ENCODE measurements around the gene ATG4D.

ATG4D gene

GRCh38 chr19:10575011-10575716 is 31.5 kb downstream of the ATG4D start:
- TF ChIP-seq CREB5 (CRISPR knock-in tag; IDR thresholded peaks at IDR 0.05; ENCODE audit: low read depth) (no peak), TCF4 (CRISPR knock-in tag; IDR thresholded peaks at IDR 0.05; ENCODE audit: borderline replicate concordance) (no peak), GLIS3 (CRISPR knock-in tag; IDR thresholded peaks at IDR 0.05) (no peak), CSRNP3 (CRISPR knock-in tag; IDR thresholded peaks at IDR 0.05) (no peak)
- no peak for ATAC-seq

GRCh38 chr19:10577951-10578350 is 34.2 kb downstream of the ATG4D start:
- TF ChIP-seq RARB (CRISPR knock-in tag; IDR thresholded peaks at IDR 0.05) (no peak), ARNTL (CRISPR knock-in tag; IDR thresholded peaks at IDR 0.05; ENCODE audit: borderline replicate concordance, low read depth) (no peak), PPARA (CRISPR knock-in tag; IDR thresholded peaks at IDR 0.05; ENCODE audit: borderline replicate concordance) (no peak), ZNF8 (CRISPR knock-in tag; IDR thresholded peaks at IDR 0.05) (no peak), ESRRG (CRISPR knock-in tag; IDR thresholded peaks at IDR 0.05) (no peak), ZC3H10 (CRISPR knock-in tag; IDR thresholded peaks at IDR 0.05) (no peak), OSR1 (CRISPR knock-in tag; IDR thresholded peaks at IDR 0.05) (no peak), SNAI2 (CRISPR knock-in tag; IDR thresholded peaks at IDR 0.05) (no peak), BACH2 (CRISPR knock-in tag; IDR thresholded peaks at IDR 0.05; ENCODE audit: borderline replicate concordance) (no peak), CSDC2 (CRISPR knock-in tag; IDR thresholded peaks at IDR 0.05) (no peak), POU6F1 (CRISPR knock-in tag; IDR thresholded peaks at IDR 0.05; ENCODE audit: borderline replicate concordance, low read depth) (no peak), PATZ1 (CRISPR knock-in tag; IDR thresholded peaks at IDR 0.05; ENCODE audit: borderline replicate concordance) (no peak), TCF4 (CRISPR knock-in tag; IDR thresholded peaks at IDR 0.05; ENCODE audit: borderline replicate concordance) (no peak), ISL1 (CRISPR knock-in tag; IDR thresholded peaks at IDR 0.05) (no peak), CSRNP3 (CRISPR knock-in tag; IDR thresholded peaks at IDR 0.05) (no peak), TOX (CRISPR knock-in tag; IDR thresholded peaks at IDR 0.05; ENCODE audit: borderline replicate concordance) (no peak)
- ATAC-seq: no peak

GRCh38 chr19:10580979-10581631 is 37.4 kb downstream of the ATG4D start:
- peak; percentile 90 for ATAC-seq
- no peak for TF ChIP-seq ZC3H10 (CRISPR knock-in tag; IDR thresholded peaks at IDR 0.05)
- TF ChIP-seq ZFP3 (CRISPR knock-in tag; IDR thresholded peaks at IDR 0.05): no peak
- TF ChIP-seq SNAI2 (CRISPR knock-in tag; IDR thresholded peaks at IDR 0.05): no peak
- TF ChIP-seq ESRRG (CRISPR knock-in tag; IDR thresholded peaks at IDR 0.05): no peak
- no peak for TF ChIP-seq TCF4 (CRISPR knock-in tag; IDR thresholded peaks at IDR 0.05; ENCODE audit: borderline replicate concordance)
- TF ChIP-seq RARB (CRISPR knock-in tag; IDR thresholded peaks at IDR 0.05): no peak
- no peak for TF ChIP-seq ISL1 (CRISPR knock-in tag; IDR thresholded peaks at IDR 0.05)
- no peak for TF ChIP-seq CREB5 (CRISPR knock-in tag; IDR thresholded peaks at IDR 0.05; ENCODE audit: low read depth)
- no peak for TF ChIP-seq PPARA (CRISPR knock-in tag; IDR thresholded peaks at IDR 0.05; ENCODE audit: borderline replicate concordance)
- no peak for TF ChIP-seq CSDC2 (CRISPR knock-in tag; IDR thresholded peaks at IDR 0.05)
- no peak for TF ChIP-seq POU6F1 (CRISPR knock-in tag; IDR thresholded peaks at IDR 0.05; ENCODE audit: borderline replicate concordance, low read depth)
- no peak for TF ChIP-seq TSHZ2 (CRISPR knock-in tag; IDR thresholded peaks at IDR 0.05)
- TF ChIP-seq GLIS3 (CRISPR knock-in tag; IDR thresholded peaks at IDR 0.05): no peak
- no peak for TF ChIP-seq BACH2 (CRISPR knock-in tag; IDR thresholded peaks at IDR 0.05; ENCODE audit: borderline replicate concordance)
- no peak for TF ChIP-seq ZNF70 (CRISPR knock-in tag; IDR thresholded peaks at IDR 0.05)
- TF ChIP-seq ZNF8 (CRISPR knock-in tag; IDR thresholded peaks at IDR 0.05): no peak
- no peak for TF ChIP-seq TOX (CRISPR knock-in tag; IDR thresholded peaks at IDR 0.05; ENCODE audit: borderline replicate concordance)

Data from SK-N-SH treated with all-trans-retinoic acid at 6 μM for 48 hours (cell line).